NCI-H2081 treated with DMSO at 0.1 percent for 48 hours (cell line): ENCODE measurements around the gene HCFC2.
A peak's percentile ranks its signal among the peaks of the same experiment; 100 is the strongest.

Experiments used
- DNase-seq: peaks from one replicate; lab custom pipeline; 2025; lab: John Stamatoyannopoulos, UW

HCFC2 gene

GRCh38 chr12:104121001-104121400, 56.7 kb downstream of the HCFC2 start:
- no peak for DNase-seq

GRCh38 chr12:104122298-104122697, 58.0 kb downstream of the HCFC2 start:
- DNase-seq: no peak

GRCh38 chr12:104126548-104126947, 62.2 kb downstream of the HCFC2 start:
- DNase-seq: no peak

- DNase-seq: no peak
Measured at GRCh38 chr12:104130760-104131159, 66.4 kb downstream of the HCFC2 start.

GRCh38 chr12:104131609-104132008, 67.3 kb downstream of the HCFC2 start:
- no peak for DNase-seq

- no peak for DNase-seq
Measured at GRCh38 chr12:104132351-104132956, 68.1 kb downstream of the HCFC2 start.

GRCh38 chr12:104133321-104133720, 69.0 kb downstream of the HCFC2 start:
- no peak for DNase-seq

- no peak for DNase-seq
Measured at GRCh38 chr12:104133866-104134265, 69.5 kb downstream of the HCFC2 start.

GRCh38 chr12:104134882-104135281, 70.6 kb downstream of the HCFC2 start:
- DNase-seq: no peak

- DNase-seq: no peak
Measured at GRCh38 chr12:104136577-104136976, 72.2 kb downstream of the HCFC2 start.

GRCh38 chr12:104137001-104137901, 72.9 kb downstream of the HCFC2 start:
- DNase-seq: no peak

GRCh38 chr12:104137902-104138796, 73.8 kb downstream of the HCFC2 start, which contains the start of gene NFYB:
NFYB (minus strand) TSS chr12:104138210; CDS start chr12:104135453, 2,757 bp downstream.
- DNase-seq: peak; percentile 89

GRCh38 chr12:104138797-104139152, 74.4 kb downstream of the HCFC2 start:
- no peak for DNase-seq

GRCh38 chr12:104142543-104142942, 78.2 kb downstream of the HCFC2 start:
- no peak for DNase-seq

GRCh38 chr12:104143002-104143401, 78.7 kb downstream of the HCFC2 start:
- DNase-seq: no peak

- no peak for DNase-seq
Measured at GRCh38 chr12:104143918-104144317, 79.6 kb downstream of the HCFC2 start.

- DNase-seq: no peak
Measured at GRCh38 chr12:104147346-104147745, 83.0 kb downstream of the HCFC2 start.

GRCh38 chr12:104150416-104150815, 86.1 kb downstream of the HCFC2 start:
- no peak for DNase-seq

GRCh38 chr12:104152685-104153241, 88.4 kb downstream of the HCFC2 start:
- no peak for DNase-seq

- DNase-seq: no peak
Measured at GRCh38 chr12:104154286-104154685, 90.0 kb downstream of the HCFC2 start.

GRCh38 chr12:104154806-104155205, 90.5 kb downstream of the HCFC2 start:
- no peak for DNase-seq
